Measurements from ENCODE around the gene ITPR1. TPM values are rescaled to one million over a fixed set of nuclear protein-coding genes. Genes with fewer than 3 reads are reported as not detected.

The ITPR1 gene
- total and polyA plus RNA-seq, 10 of the 15 experiments (the other 5 are each of a cell fraction or from before 2014, with no cell fraction given) = 12.2 to 239 (median 28.4) TPM

DNA sequence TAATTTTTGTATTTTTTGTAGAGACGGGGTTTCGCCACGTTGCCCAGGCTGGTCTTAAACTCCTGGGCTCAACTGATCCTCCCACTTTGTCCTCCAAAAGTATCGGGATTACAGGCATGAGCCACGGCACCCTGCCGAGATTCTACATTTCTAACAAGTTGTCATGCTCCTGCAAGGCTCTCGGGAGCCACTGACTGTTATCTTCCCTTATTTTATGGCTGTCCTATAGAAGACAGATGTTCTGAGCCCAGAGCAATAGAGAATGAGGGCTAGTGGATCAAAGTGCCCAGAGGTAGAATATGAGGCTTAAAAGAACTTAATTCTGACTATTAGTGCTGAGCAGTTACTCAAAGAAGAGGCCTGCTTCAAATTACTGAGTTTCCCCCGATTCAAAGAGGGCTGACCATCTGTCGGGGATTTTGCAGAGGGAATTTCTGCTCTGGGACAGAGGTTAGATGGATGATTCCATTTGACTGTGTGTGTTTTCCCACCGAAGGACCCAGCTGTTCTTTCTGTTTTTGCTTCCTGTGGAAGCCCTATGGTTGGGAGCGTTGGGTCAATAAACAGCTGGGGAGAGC, 39.5 kb downstream of the ITPR1 start:
- Histone ChIP-seq H3K27me3 (replicated peaks in 1 of 2; ENCODE audit: control insufficient read depth in 2 of 2, insufficient read depth in 2 of 2, low read length in 1 of 2) (no peaks in the 10 kb centered on the region), H3K79me2 (ENCODE audit: control insufficient read depth, insufficient read depth, low read length) (no peaks in the 10 kb centered on the region), H3K4me1 (ENCODE audit: control insufficient read depth, insufficient read depth, low read length) (no peaks in the 10 kb centered on the region), H2AFZ (ENCODE audit: control insufficient read depth, low read depth, low read length) (no peak overlapping the region), H3K9ac (ENCODE audit: control insufficient read depth, insufficient read depth, low read length) (no peak overlapping the region), H3K27ac (ENCODE audit: control insufficient read depth, insufficient read depth) (no peak overlapping the region), H3K36me3 (ENCODE audit: control insufficient read depth in 2 of 2, insufficient read depth in 2 of 2, low read length in 1 of 2) (peaks cover 0 to 2% of the 10 kb centered on the region in 2 experiments; a peak in 2 of 4 replicates), H3K4me2 (ENCODE audit: control insufficient read depth, insufficient read depth) (no peak overlapping the region), H3K4me3 (no peak overlapping the region), H3K9me3 (replicated peaks; ENCODE audit: control insufficient read depth, insufficient read depth, low read length) (no peaks in the 10 kb centered on the region; the same call in 2 of the 3 replicates), H4K20me1 (ENCODE audit: control insufficient read depth, insufficient read depth) (peaks cover 8% of the 10 kb centered on the region; the same call in 1 of the 2 replicates)
- TF ChIP-seq BCL11A (IDR thresholded peaks at IDR 0.05; ENCODE audit: low read depth, low read length) (no peak), POLR2A (IDR thresholded peaks at IDR 0.05; ENCODE audit: low read depth, low read length) (no peak), SRF (IDR thresholded peaks at IDR 0.05; ENCODE audit: low read depth in 2 of 2, low read length in 2 of 2) (no peak), GATAD2B (conservative IDR thresholded peaks at IDR 0.05; ENCODE audit: low read depth) (no peak), KDM1A (IDR thresholded peaks at IDR 0.05; ENCODE audit: borderline replicate concordance) (no peak), ZZZ3 (IDR thresholded peaks at IDR 0.05; ENCODE audit: control insufficient read depth, insufficient read length, low read depth) (no peak), HDAC6 (IDR thresholded peaks at IDR 0.05; ENCODE audit: unreplicated experiment) (no peak), NFIC (IDR thresholded peaks at IDR 0.05; ENCODE audit: low read depth, low read length) (no peak), HDGF (IDR thresholded peaks at IDR 0.05) (no peak), GABPA (IDR thresholded peaks at IDR 0.05; ENCODE audit: low read depth) (no peak), ZSCAN29 (IDR thresholded peaks at IDR 0.05) (no peak)
- TF ChIP-seq, protein P1, sequence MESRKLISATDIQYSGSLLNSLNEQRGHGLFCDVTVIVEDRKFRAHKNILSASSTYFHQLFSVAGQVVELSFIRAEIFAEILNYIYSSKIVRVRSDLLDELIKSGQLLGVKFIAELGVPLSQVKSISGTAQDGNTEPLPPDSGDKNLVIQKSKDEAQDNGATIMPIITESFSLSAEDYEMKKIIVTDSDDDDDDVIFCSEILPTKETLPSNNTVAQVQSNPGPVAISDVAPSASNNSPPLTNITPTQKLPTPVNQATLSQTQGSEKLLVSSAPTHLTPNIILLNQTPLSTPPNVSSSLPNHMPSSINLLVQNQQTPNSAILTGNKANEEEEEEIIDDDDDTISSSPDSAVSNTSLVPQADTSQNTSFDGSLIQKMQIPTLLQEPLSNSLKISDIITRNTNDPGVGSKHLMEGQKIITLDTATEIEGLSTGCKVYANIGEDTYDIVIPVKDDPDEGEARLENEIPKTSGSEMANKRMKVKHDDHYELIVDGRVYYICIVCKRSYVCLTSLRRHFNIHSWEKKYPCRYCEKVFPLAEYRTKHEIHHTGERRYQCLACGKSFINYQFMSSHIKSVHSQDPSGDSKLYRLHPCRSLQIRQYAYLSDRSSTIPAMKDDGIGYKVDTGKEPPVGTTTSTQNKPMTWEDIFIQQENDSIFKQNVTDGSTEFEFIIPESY (IDR thresholded peaks at IDR 0.05) = no peak
- TF ChIP-seq, protein P2, sequence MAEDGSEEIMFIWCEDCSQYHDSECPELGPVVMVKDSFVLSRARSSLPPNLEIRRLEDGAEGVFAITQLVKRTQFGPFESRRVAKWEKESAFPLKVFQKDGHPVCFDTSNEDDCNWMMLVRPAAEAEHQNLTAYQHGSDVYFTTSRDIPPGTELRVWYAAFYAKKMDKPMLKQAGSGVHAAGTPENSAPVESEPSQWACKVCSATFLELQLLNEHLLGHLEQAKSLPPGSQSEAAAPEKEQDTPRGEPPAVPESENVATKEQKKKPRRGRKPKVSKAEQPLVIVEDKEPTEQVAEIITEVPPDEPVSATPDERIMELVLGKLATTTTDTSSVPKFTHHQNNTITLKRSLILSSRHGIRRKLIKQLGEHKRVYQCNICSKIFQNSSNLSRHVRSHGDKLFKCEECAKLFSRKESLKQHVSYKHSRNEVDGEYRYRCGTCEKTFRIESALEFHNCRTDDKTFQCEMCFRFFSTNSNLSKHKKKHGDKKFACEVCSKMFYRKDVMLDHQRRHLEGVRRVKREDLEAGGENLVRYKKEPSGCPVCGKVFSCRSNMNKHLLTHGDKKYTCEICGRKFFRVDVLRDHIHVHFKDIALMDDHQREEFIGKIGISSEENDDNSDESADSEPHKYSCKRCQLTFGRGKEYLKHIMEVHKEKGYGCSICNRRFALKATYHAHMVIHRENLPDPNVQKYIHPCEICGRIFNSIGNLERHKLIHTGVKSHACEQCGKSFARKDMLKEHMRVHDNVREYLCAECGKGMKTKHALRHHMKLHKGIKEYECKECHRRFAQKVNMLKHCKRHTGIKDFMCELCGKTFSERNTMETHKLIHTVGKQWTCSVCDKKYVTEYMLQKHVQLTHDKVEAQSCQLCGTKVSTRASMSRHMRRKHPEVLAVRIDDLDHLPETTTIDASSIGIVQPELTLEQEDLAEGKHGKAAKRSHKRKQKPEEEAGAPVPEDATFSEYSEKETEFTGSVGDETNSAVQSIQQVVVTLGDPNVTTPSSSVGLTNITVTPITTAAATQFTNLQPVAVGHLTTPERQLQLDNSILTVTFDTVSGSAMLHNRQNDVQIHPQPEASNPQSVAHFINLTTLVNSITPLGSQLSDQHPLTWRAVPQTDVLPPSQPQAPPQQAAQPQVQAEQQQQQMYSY (CRISPR knock-in tag; IDR thresholded peaks at IDR 0.05) = no peak
- SMC1A ChIA-PET (ENCODE audit: uncharacterized antibody, unreplicated experiment) = interaction anchor here (0.9 to 2.0 kb wide), 4 partner anchors 8 to 160 kb away, joined by 3 to 6 read pairs (median 4); no protein-coding TSS in a partner anchor
- POLR2A ChIA-PET = interaction anchor here (0.6 kb wide), 1 partner anchor 26 kb away, joined by 3 read pairs; no protein-coding TSS in a partner anchor
- CTCF ChIA-PET = interaction anchor here (0.7 to 2.4 kb wide), 3 partner anchors 13 to 40 kb away, joined by 3 to 7 read pairs (median 3); no protein-coding TSS in a partner anchor
- no TSS peak for BruUV-seq (replicated peaks)
- in situ Hi-C loops (cut with MboI) (no loop called here), intact Hi-C loops (cut with micrococcal nuclease; ENCODE audit: unreplicated experiment) (no loop called here)
- RAD21 ChIA-PET (ENCODE audit: unreplicated experiment) = no interaction called here
- DNase-seq (ENCODE audit: low read depth, low spot score) (no peak), ATAC-seq (no peak), FAIRE-seq (no peak)
- 83% methylated on average over 11 of the region's 11 CpGs for WGBS (ENCODE audit: insufficient coverage, insufficient replicate concordance, low lambda C conversion rate, missing lambda C conversion rate)

Measured in GM12878 (cell line).